ENCODE data around the gene INPP4B.

DNA sequence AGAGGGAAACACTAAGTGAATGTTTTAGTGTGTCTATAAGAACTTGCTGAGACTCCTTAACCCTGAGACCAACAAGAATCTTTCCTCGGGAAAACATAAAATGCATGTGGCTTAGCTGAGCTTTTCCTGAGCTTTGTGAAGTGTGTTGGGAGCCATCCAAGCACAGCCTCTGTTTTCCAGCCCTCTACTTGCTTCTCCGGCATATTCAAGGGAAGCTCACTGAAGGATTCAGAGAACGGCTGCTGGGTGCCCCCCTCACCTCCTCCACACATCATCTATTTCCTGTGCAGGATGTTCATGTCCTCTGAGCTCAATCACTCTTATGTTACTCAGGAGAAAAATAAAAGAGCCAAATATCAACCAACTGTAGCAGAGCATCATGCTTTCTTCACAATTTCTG is 717.6 kb downstream of the INPP4B start:
- TF ChIP-seq, protein P1, sequence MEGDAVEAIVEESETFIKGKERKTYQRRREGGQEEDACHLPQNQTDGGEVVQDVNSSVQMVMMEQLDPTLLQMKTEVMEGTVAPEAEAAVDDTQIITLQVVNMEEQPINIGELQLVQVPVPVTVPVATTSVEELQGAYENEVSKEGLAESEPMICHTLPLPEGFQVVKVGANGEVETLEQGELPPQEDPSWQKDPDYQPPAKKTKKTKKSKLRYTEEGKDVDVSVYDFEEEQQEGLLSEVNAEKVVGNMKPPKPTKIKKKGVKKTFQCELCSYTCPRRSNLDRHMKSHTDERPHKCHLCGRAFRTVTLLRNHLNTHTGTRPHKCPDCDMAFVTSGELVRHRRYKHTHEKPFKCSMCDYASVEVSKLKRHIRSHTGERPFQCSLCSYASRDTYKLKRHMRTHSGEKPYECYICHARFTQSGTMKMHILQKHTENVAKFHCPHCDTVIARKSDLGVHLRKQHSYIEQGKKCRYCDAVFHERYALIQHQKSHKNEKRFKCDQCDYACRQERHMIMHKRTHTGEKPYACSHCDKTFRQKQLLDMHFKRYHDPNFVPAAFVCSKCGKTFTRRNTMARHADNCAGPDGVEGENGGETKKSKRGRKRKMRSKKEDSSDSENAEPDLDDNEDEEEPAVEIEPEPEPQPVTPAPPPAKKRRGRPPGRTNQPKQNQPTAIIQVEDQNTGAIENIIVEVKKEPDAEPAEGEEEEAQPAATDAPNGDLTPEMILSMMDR (IDR thresholded peaks at IDR 0.05): no peak
- TF ChIP-seq POLR2AphosphoS5 (IDR thresholded peaks at IDR 0.05): no peak
